Coronary artery (tissue), 2 donors: ENCODE measurements around the gene DMXL1.

ENCODE experiments used
- DNase-seq: peaks from one replicate; pipeline ENCODE4 v3.0.0-alpha.2; 2017; ENCODE audit warnings: low spot score
- H3K27ac ChIP-seq, 2 donors: fragments of 200-600 bp; sonication (generic); one replicate each; pipeline ENCODE4 v1.5.1; 2016 to 2019
- H3K4me3 ChIP-seq: fragments of 200-600 bp; sonication (generic); 2 replicates; pipeline ENCODE4 v1.5.1; 2016; ENCODE audit warnings: mild to moderate bottlenecking, moderate library complexity
- TF ChIP-seq, protein P1 (sequence below): fragments of 200-600 bp; sonication (generic); IDR thresholded peaks from one replicate; pipeline ENCODE4 v1.5.1; 2019; ENCODE audit warnings: antibody characterized with exemption

Gene DMXL1

DNA sequence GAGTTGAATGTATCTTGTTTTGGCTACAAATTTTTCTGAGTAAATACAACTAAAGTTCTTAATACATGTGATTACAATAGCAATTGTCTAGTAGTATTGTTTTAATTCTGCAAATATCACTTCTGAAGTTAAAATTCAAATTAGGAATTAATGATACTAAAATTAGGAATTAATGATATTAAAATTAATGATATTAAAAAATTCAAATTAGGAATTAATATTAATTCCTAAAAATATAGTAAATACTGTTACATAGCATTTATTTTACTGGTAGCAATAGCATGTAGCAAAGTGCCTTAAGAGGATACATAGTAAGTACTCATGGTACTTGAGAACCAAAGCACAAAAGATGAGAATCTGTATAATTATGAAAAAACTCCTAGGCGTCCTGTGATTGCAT is 136.2 kb downstream of the DMXL1 start:
- TF ChIP-seq, protein P1, sequence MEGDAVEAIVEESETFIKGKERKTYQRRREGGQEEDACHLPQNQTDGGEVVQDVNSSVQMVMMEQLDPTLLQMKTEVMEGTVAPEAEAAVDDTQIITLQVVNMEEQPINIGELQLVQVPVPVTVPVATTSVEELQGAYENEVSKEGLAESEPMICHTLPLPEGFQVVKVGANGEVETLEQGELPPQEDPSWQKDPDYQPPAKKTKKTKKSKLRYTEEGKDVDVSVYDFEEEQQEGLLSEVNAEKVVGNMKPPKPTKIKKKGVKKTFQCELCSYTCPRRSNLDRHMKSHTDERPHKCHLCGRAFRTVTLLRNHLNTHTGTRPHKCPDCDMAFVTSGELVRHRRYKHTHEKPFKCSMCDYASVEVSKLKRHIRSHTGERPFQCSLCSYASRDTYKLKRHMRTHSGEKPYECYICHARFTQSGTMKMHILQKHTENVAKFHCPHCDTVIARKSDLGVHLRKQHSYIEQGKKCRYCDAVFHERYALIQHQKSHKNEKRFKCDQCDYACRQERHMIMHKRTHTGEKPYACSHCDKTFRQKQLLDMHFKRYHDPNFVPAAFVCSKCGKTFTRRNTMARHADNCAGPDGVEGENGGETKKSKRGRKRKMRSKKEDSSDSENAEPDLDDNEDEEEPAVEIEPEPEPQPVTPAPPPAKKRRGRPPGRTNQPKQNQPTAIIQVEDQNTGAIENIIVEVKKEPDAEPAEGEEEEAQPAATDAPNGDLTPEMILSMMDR = no peak
- no peak for DNase-seq
- H3K4me3 ChIP-seq = no peak overlapping the region
- no peak overlapping the region for H3K27ac ChIP-seq

- H3K4me3 ChIP-seq = no peak overlapping the region
- DNase-seq = no peak
- H3K27ac ChIP-seq = no peak overlapping the region
- TF ChIP-seq, protein P1 = no peak
These were observed 141.1 kb downstream of the DMXL1 start for GRCh38 chr5:119212026-119212425.

DNA sequence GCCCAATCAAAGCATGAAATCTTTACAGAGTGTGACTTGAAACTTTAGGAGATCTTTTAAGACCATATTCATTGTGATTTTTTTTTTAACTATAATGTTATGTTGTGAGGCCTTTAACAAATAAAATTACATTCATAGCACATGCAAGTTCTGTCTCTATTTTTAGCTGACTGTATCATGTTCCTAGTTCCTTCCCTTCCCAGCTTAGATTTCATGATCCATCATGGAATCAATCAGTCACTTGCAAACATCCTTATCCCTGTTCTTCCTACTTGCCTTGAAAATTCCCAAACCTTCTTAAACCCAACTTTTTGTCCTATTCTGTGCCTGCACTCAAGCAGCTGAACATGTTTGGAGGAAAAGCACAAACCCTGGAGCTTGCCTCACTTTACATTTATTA is 141.8 kb downstream of the DMXL1 start:
- Histone ChIP-seq H3K27ac (no peak overlapping the region), H3K4me3 (no peak overlapping the region)
- TF ChIP-seq, protein P1 = no peak
- no peak for DNase-seq

DNA sequence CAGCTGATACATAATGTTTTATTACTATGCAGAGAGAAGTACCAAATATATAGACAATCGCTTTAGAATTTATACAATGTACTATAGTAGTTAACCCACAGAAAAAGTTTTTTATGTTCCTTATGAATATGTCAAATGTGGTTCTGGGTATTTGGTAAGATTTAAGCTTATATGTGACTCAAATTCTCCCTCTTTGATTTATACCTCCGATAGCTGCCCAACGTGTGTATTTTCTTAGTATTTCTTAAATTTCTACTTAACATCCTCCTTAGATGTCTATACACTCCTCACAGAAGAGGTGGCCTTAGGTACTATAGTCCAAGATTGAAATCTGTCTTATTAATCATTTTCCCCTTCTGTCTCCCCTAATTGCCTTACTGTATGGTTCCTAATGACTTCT is 146.3 kb downstream of the DMXL1 start:
- Histone ChIP-seq H3K27ac (no peak overlapping the region), H3K4me3 (no peak overlapping the region)
- TF ChIP-seq, protein P1 = no peak
- no peak for DNase-seq

GRCh38 chr5:119218830-119219782 is 148.2 kb downstream of the DMXL1 start:
- DNase-seq = no peak
- Histone ChIP-seq H3K4me3 (no peak overlapping the region), H3K27ac (no peak overlapping the region)
- TF ChIP-seq, protein P1 = no peak

GRCh38 chr5:119220576-119221197 is 149.8 kb downstream of the DMXL1 start:
- TF ChIP-seq, protein P1 = no peak
- Histone ChIP-seq H3K27ac (no peak overlapping the region), H3K4me3 (no peak overlapping the region)
- no peak for DNase-seq
